ENCODE results near the gene C10orf105. TPM values are rescaled to one million over a fixed set of nuclear protein-coding genes. Genes with fewer than 3 reads are reported as not detected.

C10orf105 gene
- total and polyA plus RNA-seq, 2 of the 8 experiments (the other 6 are each of a cell fraction or from before 2014, with no cell fraction given): 0.71 to 0.73 TPM

- WGBS, 2 experiments (ENCODE audit: extremely low coverage in 1 of 2, insufficient coverage in 1 of 2, insufficient read length in 1 of 2, insufficient replicate concordance in 2 of 2, low coverage in 1 of 2, low lambda C conversion rate in 2 of 2, missing lambda C conversion rate in 1 of 2): 86% methylated on average over 2 of the region's 5 CpGs; no CpG with 5 or more reads in 1 of the 2 experiments
- POLR2A ChIA-PET (ENCODE audit: partially characterized antibody): no interaction called here
Observed at GRCh38 chr10:71750986-71751385, 31.4 kb upstream of the C10orf105 start.

More at GRCh38 chr10:71750986-71751385, 31.4 kb upstream of the C10orf105 start:
- H2AFZ ChIP-seq (ENCODE audit: low read length): no peak overlapping the region
- H3K4me1 ChIP-seq (replicated peaks in 1 of 4; ENCODE audit: control insufficient read depth in 3 of 4, insufficient read depth in 4 of 4, low read length in 3 of 4): peaks cover 1 to 8% (median 4%) of the 10 kb centered on the region in 4 experiments; a peak in 5 of 7 replicates
- H3K79me1 ChIP-seq (ENCODE audit: low read depth, low read length): no peaks in the 10 kb centered on the region
- CTCF ChIA-PET (ENCODE audit: partially characterized antibody): interaction anchor here (1.0 to 1.3 kb wide), 2 partner anchors 22 to 26 kb away, joined by 3 read pairs; partner anchors contain the start of gene VSIR
- no peaks in the 10 kb centered on the region for H3K23me2 ChIP-seq (ENCODE audit: low read depth, low read length)
- no peak overlapping the region for H2BK12ac ChIP-seq (ENCODE audit: low read depth, low read length)
- H2AK5ac ChIP-seq (ENCODE audit: low read depth, low read length): no peak overlapping the region
- no peak overlapping the region for H4K91ac ChIP-seq (replicated peaks; ENCODE audit: insufficient read length, low read length)
- no peak overlapping the region for H2BK120ac ChIP-seq (replicated peaks; ENCODE audit: low read depth, low read length)
- no peak overlapping the region for H2BK20ac ChIP-seq (ENCODE audit: low read length)
- H3K27ac ChIP-seq (ENCODE audit: low read depth, low read length): no peak overlapping the region
- H3K56ac ChIP-seq (replicated peaks; ENCODE audit: insufficient read length, low read depth, low read length): no peak overlapping the region
- no peak overlapping the region for H3K4me2 ChIP-seq (ENCODE audit: insufficient read depth in 1 of 2, low read depth in 2 of 2, low read length in 2 of 2)
- DNase-seq (ENCODE audit: low read depth in 1 of 2, low spot score in 2 of 2) (no peak), FAIRE-seq (no peak)
- no peak overlapping the region; the same call in 1 of the 2 replicates for H4K8ac ChIP-seq (ENCODE audit: extremely low read depth, insufficient read depth, low read length)
- H4K5ac ChIP-seq (ENCODE audit: insufficient read length, low read depth, low read length): no peak overlapping the region
- H2BK5ac ChIP-seq (ENCODE audit: low read depth, low read length): no peak overlapping the region
- H3K23ac ChIP-seq (ENCODE audit: insufficient read length): no peak overlapping the region
- H3K36me3 ChIP-seq (ENCODE audit: control insufficient read depth in 2 of 4, insufficient read depth in 4 of 4, low read length in 3 of 4): no peaks in the 10 kb centered on the region
- no peak overlapping the region for H2BK15ac ChIP-seq (ENCODE audit: low read length)
- no peaks in the 10 kb centered on the region; a peak in 2 of 7 replicates for H3K27me3 ChIP-seq (replicated peaks in 1 of 4; ENCODE audit: control insufficient read depth in 3 of 4, extremely low read depth in 1 of 4, insufficient read depth in 3 of 4, low read length in 3 of 4)
- no peaks in the 10 kb centered on the region for H4K20me1 ChIP-seq (replicated peaks in 1 of 2; ENCODE audit: control insufficient read depth in 1 of 2, insufficient read depth in 2 of 2, low read length in 2 of 2)
- no peak overlapping the region for H3K14ac ChIP-seq (ENCODE audit: insufficient read length)
- TF ChIP-seq CTCF (IDR thresholded peaks at IDR 0.05; ENCODE audit: control extremely low read depth in 1 of 3, insufficient read depth in 1 of 3, low read depth in 1 of 3, low read length in 3 of 3) (no peak), ATF2 (IDR thresholded peaks at IDR 0.05; ENCODE audit: low read length) (no peak), SUZ12 (IDR thresholded peaks at IDR 0.05; ENCODE audit: low read length) (no peak), KDM1A (IDR thresholded peaks at IDR 0.05; ENCODE audit: borderline replicate concordance, low read length) (no peak)
- no peaks in the 10 kb centered on the region for H3K9me3 ChIP-seq (ENCODE audit: insufficient read depth in 2 of 2, low read depth in 1 of 2, low read length in 1 of 2)
- H3K9ac ChIP-seq (replicated peaks in 1 of 4; ENCODE audit: extremely low read depth in 1 of 4, low read depth in 3 of 4, low read length in 3 of 4): no peak overlapping the region
- H3K4ac ChIP-seq (replicated peaks; ENCODE audit: insufficient read length, low read depth, low read length): no peak overlapping the region
- H3K18ac ChIP-seq (ENCODE audit: extremely low read depth, low read length): no peak overlapping the region
- no peaks in the 10 kb centered on the region for H3K79me2 ChIP-seq (ENCODE audit: control insufficient read depth in 1 of 2, insufficient read depth in 2 of 2, low read length in 2 of 2)
- no peak overlapping the region for H3K4me3 ChIP-seq (ENCODE audit: extremely low read depth in 1 of 4, insufficient read depth in 2 of 4, low read depth in 3 of 4, low read length in 4 of 4)
